ENCODE data around the gene SEPHS2. TPM values are rescaled to one million over a fixed set of nuclear protein-coding genes. Genes with fewer than 3 reads are reported as not detected.

The SEPHS2 gene
- total RNA-seq, 1 donor from 2014 or later, result 7.3 TPM

GRCh38 chr16:30416047-30416603 is 29.5 kb downstream of the SEPHS2 start:
- Histone ChIP-seq H3K27ac (ENCODE audit: low read depth, low read length) (no peak overlapping the region), H3K9me3 (ENCODE audit: control insufficient read depth in 3 of 3, low read length in 3 of 3) (no peaks in the 10 kb centered on the region), H3K36me3 (ENCODE audit: control insufficient read depth in 3 of 3, insufficient read depth in 3 of 3, low read length in 3 of 3) (peaks cover 11 to 24% (median 13%) of the 10 kb centered on the region in 3 donors), H3K4me3 (ENCODE audit: low read length in 3 of 3) (no peak overlapping the region), H3K4me1 (ENCODE audit: control insufficient read depth in 3 of 3, insufficient read depth in 3 of 3, low read length in 3 of 3) (peaks cover 4 to 18% (median 17%) of the 10 kb centered on the region in 3 donors), H3K9ac (ENCODE audit: low read depth in 1 of 3, low read length in 3 of 3) (no peak overlapping the region), H3K27me3 (ENCODE audit: control insufficient read depth in 3 of 3, insufficient read depth in 3 of 3, low read length in 3 of 3) (no peaks in the 10 kb centered on the region)

- Histone ChIP-seq H3K4me1 (ENCODE audit: control insufficient read depth in 3 of 3, insufficient read depth in 3 of 3, low read length in 3 of 3) (peaks cover 10 to 25% (median 23%) of the 10 kb centered on the region in 3 donors), H3K9ac (ENCODE audit: low read depth in 1 of 3, low read length in 3 of 3) (peak overlapping the region in 1 of 3 donors; percentile 33), H3K27me3 (ENCODE audit: control insufficient read depth in 3 of 3, insufficient read depth in 3 of 3, low read length in 3 of 3) (no peaks in the 10 kb centered on the region), H3K4me3 (ENCODE audit: low read length in 3 of 3) (no peak overlapping the region), H3K36me3 (ENCODE audit: control insufficient read depth in 3 of 3, insufficient read depth in 3 of 3, low read length in 3 of 3) (peaks cover 13 to 18% (median 13%) of the 10 kb centered on the region in 3 donors), H3K27ac (ENCODE audit: low read depth, low read length) (peak overlapping the region; percentile 36), H3K9me3 (ENCODE audit: control insufficient read depth in 3 of 3, low read length in 3 of 3) (no peaks in the 10 kb centered on the region)
Observed at GRCh38 chr16:30414159-30414558, 31.5 kb downstream of the SEPHS2 start.

GRCh38 chr16:30413112-30413806 is 32.4 kb downstream of the SEPHS2 start:
- Histone ChIP-seq H3K27me3 (ENCODE audit: control insufficient read depth in 3 of 3, insufficient read depth in 3 of 3, low read length in 3 of 3) (no peaks in the 10 kb centered on the region), H3K27ac (ENCODE audit: low read depth, low read length) (no peak overlapping the region), H3K36me3 (ENCODE audit: control insufficient read depth in 3 of 3, insufficient read depth in 3 of 3, low read length in 3 of 3) (peaks cover 13 to 20% (median 13%) of the 10 kb centered on the region in 3 donors), H3K4me3 (ENCODE audit: low read length in 3 of 3) (no peak overlapping the region), H3K9ac (ENCODE audit: low read depth in 1 of 3, low read length in 3 of 3) (peak overlapping the region in 1 of 3 donors; percentile 33), H3K9me3 (ENCODE audit: control insufficient read depth in 3 of 3, low read length in 3 of 3) (no peaks in the 10 kb centered on the region), H3K4me1 (ENCODE audit: control insufficient read depth in 3 of 3, insufficient read depth in 3 of 3, low read length in 3 of 3) (peaks cover 16 to 29% (median 25%) of the 10 kb centered on the region in 3 donors)

- Histone ChIP-seq H3K9ac (ENCODE audit: low read depth in 1 of 3, low read length in 3 of 3) (peak overlapping the region in 1 of 3 donors; percentile 50), H3K36me3 (ENCODE audit: control insufficient read depth in 3 of 3, insufficient read depth in 3 of 3, low read length in 3 of 3) (peaks cover 13 to 20% (median 13%) of the 10 kb centered on the region in 3 donors), H3K9me3 (ENCODE audit: control insufficient read depth in 3 of 3, low read length in 3 of 3) (no peaks in the 10 kb centered on the region), H3K27me3 (ENCODE audit: control insufficient read depth in 3 of 3, insufficient read depth in 3 of 3, low read length in 3 of 3) (no peaks in the 10 kb centered on the region), H3K4me1 (ENCODE audit: control insufficient read depth in 3 of 3, insufficient read depth in 3 of 3, low read length in 3 of 3) (peaks cover 15 to 28% (median 24%) of the 10 kb centered on the region in 3 donors), H3K4me3 (ENCODE audit: low read length in 3 of 3) (peak overlapping the region in 1 of 3 donors; percentile 6), H3K27ac (ENCODE audit: low read depth, low read length) (peak overlapping the region; percentile 30)
Observed at GRCh38 chr16:30409125-30410060, 36.3 kb downstream of the SEPHS2 start.

GRCh38 chr16:30407804-30408534 is 37.7 kb downstream of the SEPHS2 start:
- H3K27me3 ChIP-seq (ENCODE audit: control insufficient read depth in 3 of 3, insufficient read depth in 3 of 3, low read length in 3 of 3), result no peaks in the 10 kb centered on the region
- no peaks in the 10 kb centered on the region for H3K9me3 ChIP-seq (ENCODE audit: control insufficient read depth in 3 of 3, low read length in 3 of 3)
- H3K9ac ChIP-seq (ENCODE audit: low read depth in 1 of 3, low read length in 3 of 3), result peak overlapping the region; percentile 75 to 91 (median 76)
- H3K36me3 ChIP-seq (ENCODE audit: control insufficient read depth in 3 of 3, insufficient read depth in 3 of 3, low read length in 3 of 3), result peaks cover 11 to 13% (median 11%) of the 10 kb centered on the region in 3 donors
- peak overlapping the region; percentile 68 to 86 (median 74) for H3K4me3 ChIP-seq (ENCODE audit: low read length in 3 of 3)
- peaks cover 15 to 24% (median 22%) of the 10 kb centered on the region in 3 donors for H3K4me1 ChIP-seq (ENCODE audit: control insufficient read depth in 3 of 3, insufficient read depth in 3 of 3, low read length in 3 of 3)
- H3K27ac ChIP-seq (ENCODE audit: low read depth, low read length), result peak overlapping the region; percentile 85

- no peaks in the 10 kb centered on the region for H3K27me3 ChIP-seq (ENCODE audit: control insufficient read depth in 3 of 3, insufficient read depth in 3 of 3, low read length in 3 of 3)
- peaks cover 15 to 24% (median 22%) of the 10 kb centered on the region in 3 donors for H3K4me1 ChIP-seq (ENCODE audit: control insufficient read depth in 3 of 3, insufficient read depth in 3 of 3, low read length in 3 of 3)
Observed at GRCh38 chr16:30407102-30407803, 38.4 kb downstream of the SEPHS2 start, which contains the start of gene ZNF771. Gene ZNF771, plus strand, starts transcription at chr16:30407606. Its CDS starts 448 bp downstream, at chr16:30408054.

GRCh38 chr16:30406795-30407101 is 38.9 kb downstream of the SEPHS2 start:
- H3K4me3 ChIP-seq (ENCODE audit: low read length in 3 of 3), result peak overlapping the region; percentile 68 to 86 (median 74)
- H3K27me3 ChIP-seq (ENCODE audit: control insufficient read depth in 3 of 3, insufficient read depth in 3 of 3, low read length in 3 of 3), result no peaks in the 10 kb centered on the region
- peaks cover 4 to 7% (median 6%) of the 10 kb centered on the region in 3 donors for H3K36me3 ChIP-seq (ENCODE audit: control insufficient read depth in 3 of 3, insufficient read depth in 3 of 3, low read length in 3 of 3)
- peak overlapping the region; percentile 85 for H3K27ac ChIP-seq (ENCODE audit: low read depth, low read length)
- H3K9me3 ChIP-seq (ENCODE audit: control insufficient read depth in 3 of 3, low read length in 3 of 3), result no peaks in the 10 kb centered on the region
- H3K9ac ChIP-seq (ENCODE audit: low read depth in 1 of 3, low read length in 3 of 3), result peak overlapping the region; percentile 70 to 91 (median 75)
- H3K4me1 ChIP-seq (ENCODE audit: control insufficient read depth in 3 of 3, insufficient read depth in 3 of 3, low read length in 3 of 3), result peaks cover 15 to 24% (median 22%) of the 10 kb centered on the region in 3 donors

More at GRCh38 chr16:30407102-30407803, 38.4 kb downstream of the SEPHS2 start, which contains the start of gene ZNF771:
- peak within 1 kb of the TSS; percentile 68 to 86 (median 74) for H3K4me3 ChIP-seq (ENCODE audit: low read length in 3 of 3)
- H3K9ac ChIP-seq (ENCODE audit: low read depth in 1 of 3, low read length in 3 of 3), result peak within 1 kb of the TSS; percentile 75 to 91 (median 76)
- no peaks in the 10 kb centered on the region for H3K9me3 ChIP-seq (ENCODE audit: control insufficient read depth in 3 of 3, low read length in 3 of 3)
- peak within 1 kb of the TSS; percentile 85 for H3K27ac ChIP-seq (ENCODE audit: low read depth, low read length)
- H3K36me3 ChIP-seq (ENCODE audit: control insufficient read depth in 3 of 3, insufficient read depth in 3 of 3, low read length in 3 of 3), result peaks cover 9 to 11% (median 11%) of the 10 kb centered on the region in 3 donors

- Histone ChIP-seq H3K27ac (ENCODE audit: low read depth, low read length) (no peak overlapping the region), H3K9me3 (ENCODE audit: control insufficient read depth in 3 of 3, low read length in 3 of 3) (no peaks in the 10 kb centered on the region)
Observed at GRCh38 chr16:30401768-30402425, 43.8 kb downstream of the SEPHS2 start.

More at GRCh38 chr16:30401768-30402425, 43.8 kb downstream of the SEPHS2 start:
- Histone ChIP-seq H3K4me1 (ENCODE audit: control insufficient read depth in 3 of 3, insufficient read depth in 3 of 3, low read length in 3 of 3) (peaks cover 7 to 17% (median 9%) of the 10 kb centered on the region in 3 donors), H3K4me3 (ENCODE audit: low read length in 3 of 3) (no peak overlapping the region), H3K36me3 (ENCODE audit: control insufficient read depth in 3 of 3, insufficient read depth in 3 of 3, low read length in 3 of 3) (peaks cover 5 to 11% (median 9%) of the 10 kb centered on the region in 3 donors), H3K27me3 (ENCODE audit: control insufficient read depth in 3 of 3, insufficient read depth in 3 of 3, low read length in 3 of 3) (no peaks in the 10 kb centered on the region), H3K9ac (ENCODE audit: low read depth in 1 of 3, low read length in 3 of 3) (no peak overlapping the region)
